Stimulated activated CD8-positive, alpha-beta memory T cell treated with anti-CD3 and anti-CD28 coated beads, Interleukin-4, amount 100 ng/mL, for 24 hours (primary cell): ENCODE measurements around the gene ZNF385A.
"Not testable (repeated sequence)": the region's sequence is repeated elsewhere in the genome, so short reads cannot be mapped to it uniquely, and the experiment has no call there.

Experiments used
- DNase-seq: peaks from one replicate; pipeline ENCODE4 v3.0.0-alpha.2; 2020; ENCODE audit warnings: low read depth

ZNF385A gene

GRCh38 chr12:54355104-54355815, 29.3 kb downstream of the ZNF385A start:
- no peak for DNase-seq

GRCh38 chr12:54354271-54354670, 30.3 kb downstream of the ZNF385A start:
- not testable (repeated sequence) for DNase-seq

GRCh38 chr12:54352891-54353874, 31.4 kb downstream of the ZNF385A start:
- DNase-seq: no peak

GRCh38 chr12:54352022-54352531, 32.5 kb downstream of the ZNF385A start:
- no peak for DNase-seq

GRCh38 chr12:54351341-54351740, 33.2 kb downstream of the ZNF385A start:
- DNase-seq: no peak

GRCh38 chr12:54350743-54351142, 33.8 kb downstream of the ZNF385A start:
- DNase-seq: no peak

GRCh38 chr12:54349679-54350078, 34.9 kb downstream of the ZNF385A start:
- no peak for DNase-seq

GRCh38 chr12:54349036-54349435, 35.5 kb downstream of the ZNF385A start:
- DNase-seq: no peak

GRCh38 chr12:54341378-54342300, 42.9 kb downstream of the ZNF385A start:
- DNase-seq: no peak

GRCh38 chr12:54340846-54341245, 43.7 kb downstream of the ZNF385A start:
- DNase-seq: no peak

- no peak for DNase-seq
These were observed 45.7 kb downstream of the ZNF385A start for GRCh38 chr12:54338698-54339296.

- DNase-seq: no peak
These were observed 46.5 kb downstream of the ZNF385A start for GRCh38 chr12:54337854-54338650.

GRCh38 chr12:54337280-54337842, 47.2 kb downstream of the ZNF385A start:
- no peak for DNase-seq

GRCh38 chr12:54333420-54334034, 51.0 kb downstream of the ZNF385A start:
- DNase-seq: no peak

- no peak for DNase-seq
These were observed 53.1 kb downstream of the ZNF385A start for GRCh38 chr12:54331461-54331860.

- DNase-seq: no peak
These were observed 54.1 kb downstream of the ZNF385A start for GRCh38 chr12:54330442-54330841.

GRCh38 chr12:54329759-54330158, 54.8 kb downstream of the ZNF385A start:
- no peak for DNase-seq

- no peak for DNase-seq
These were observed 55.8 kb downstream of the ZNF385A start for GRCh38 chr12:54328595-54329337.
